Pancreas (tissue), 10 donors: ENCODE data around the gene HAAO. TPM values are rescaled to one million over a fixed set of nuclear protein-coding genes. Genes with fewer than 3 reads are reported as not detected.

ENCODE experiments used
- ATAC-seq, 4 donors: fragments of 200-7000 bp; cut with Tn5 transposase; one replicate each; pipeline versions ENCODE4 v1.8.0 to v1.9.1; 2020; ENCODE audit warnings: mild to moderate bottlenecking in 4 of 4, moderate library complexity in 4 of 4
- DNase-seq, 6 donors: peaks; one replicate each; pipeline ENCODE4 v3.0.0-alpha.2; 2020
- FAIRE-seq: peaks from 2 replicates; lab custom pipeline; 2012; peaks lifted over from hg19 to GRCh38; lab: Jason Lieb, UNC
- H3K27ac ChIP-seq, 4 donors: fragments of 200-600 bp; sonication (generic); 1 replicate in 3 of 4; 2 replicates in 1 of 4; pipeline versions ENCODE4 v1.5.0 to v1.8.0; 2020
- H3K27me3 ChIP-seq, 4 donors: fragments of 200-600 bp; one replicate each; pipeline ENCODE4 v1.8.0; 2021
- H3K36me3 ChIP-seq, 3 donors: fragments of 200-600 bp; sonication (generic) in 1 of 3; one replicate each; pipeline versions ENCODE4 v1.5.0 to v1.8.0; 2020 to 2021
- H3K4me1 ChIP-seq, 3 donors: fragments of 200-600 bp; one replicate each; pipeline ENCODE4 v1.8.0; 2021
- H3K4me3 ChIP-seq, 4 donors: fragments of 200-600 bp; sonication (generic) in 2 of 4; one replicate each; pipeline versions ENCODE4 v1.5.0 to v1.8.0; 2020 to 2021
- H3K9me3 ChIP-seq, 4 donors: fragments of 200-600 bp; one replicate each; pipeline ENCODE4 v1.8.0; 2021
- WGBS, 2 donors: extraction: QIAGEN DNeasy Blood & Tissue Kit; methylation state at CpG; one replicate each; pipeline ENCODE4 v1.1.7; 2013; 5-methylcytosine and 5-hydroxymethylcytosine counted together
- intact Hi-C, 3 donors: fragments of 100-400 bp; cut with DNase I; formaldehyde crosslinking; loops; one replicate each; pipeline versions ENCODE4 v1.11.1 to v1.14.2; 2022
- polyA plus RNA-seq, 2 donors: library from polyadenylated mRNA; stranded (reverse); fragments of 200-250 nt; gene quantifications; one replicate each; pipeline ENCODE4 v1.2.3, GENCODE V29; 2013
- total RNA-seq, 6 donors: library from RNA; stranded (reverse); fragmentation: NEBNext Ultra II Directional in 4 of 6; extraction: Animal tissue kit (Norgen Biotek cat#: 25700) in 4 of 6; gene quantifications; one replicate each; pipeline versions ENCODE4 v1.2.1 to v1.2.4, GENCODE V29; 2021 to 2023
- TF ChIP-seq, protein P1 (sequence below), 4 donors: fragments of 200-600 bp; sonication (generic) in 3 of 4; IDR thresholded peaks; one replicate each; pipeline versions ENCODE4 v1.5.0 to v1.8.0; 2021; ENCODE audit warnings: antibody characterized with exemption in 4 of 4
- donor health status: healthy with polysubstance abuse.
- donor health status: DM: no; HTN: no; CAD: no; lungs with moderate emphysema.
- donor health status: DM: no; HTN: no; CAD: no.
- donor health status: control.
- donor health status: control.
- donor health status: Bipolar disorder and iron deficiency.
- donor health status: DM: yes; HTN: yes; CAD: no.
- donor health status: DM: no; HTN: no; CAD: no.
- donor health status: DM: no; HTN: no; CAD: no.
- donor health status: DM: yes; HTN: yes; CAD: no.

HAAO gene
- total and polyA plus RNA-seq, 8 donors: 10.9 to 35.4 (median 21.5) TPM

DNA sequence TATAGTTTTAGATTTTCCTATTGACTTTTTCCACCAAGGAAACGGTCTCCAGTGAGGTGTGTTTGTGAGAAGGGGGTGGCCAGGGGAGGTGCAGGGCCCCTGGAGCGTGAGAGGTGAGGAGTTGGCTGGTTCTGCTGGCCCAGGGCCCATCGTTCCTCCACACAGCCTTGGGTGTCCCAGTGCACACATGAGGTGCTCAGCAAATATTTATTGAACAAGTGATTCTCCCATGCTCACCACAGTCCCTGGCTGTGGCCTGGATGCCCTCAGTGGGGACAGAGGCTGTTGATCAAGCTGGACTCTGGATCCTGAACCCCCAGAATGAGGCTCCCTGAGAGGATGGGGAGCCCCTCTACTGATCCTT is 5.0 kb downstream of the HAAO start:
- no peak for DNase-seq
- intact Hi-C loops: no loop called here
- H3K36me3 ChIP-seq: no peaks in the 10 kb centered on the region
- no peaks in the 10 kb centered on the region for H3K27me3 ChIP-seq
- TF ChIP-seq, protein P1, sequence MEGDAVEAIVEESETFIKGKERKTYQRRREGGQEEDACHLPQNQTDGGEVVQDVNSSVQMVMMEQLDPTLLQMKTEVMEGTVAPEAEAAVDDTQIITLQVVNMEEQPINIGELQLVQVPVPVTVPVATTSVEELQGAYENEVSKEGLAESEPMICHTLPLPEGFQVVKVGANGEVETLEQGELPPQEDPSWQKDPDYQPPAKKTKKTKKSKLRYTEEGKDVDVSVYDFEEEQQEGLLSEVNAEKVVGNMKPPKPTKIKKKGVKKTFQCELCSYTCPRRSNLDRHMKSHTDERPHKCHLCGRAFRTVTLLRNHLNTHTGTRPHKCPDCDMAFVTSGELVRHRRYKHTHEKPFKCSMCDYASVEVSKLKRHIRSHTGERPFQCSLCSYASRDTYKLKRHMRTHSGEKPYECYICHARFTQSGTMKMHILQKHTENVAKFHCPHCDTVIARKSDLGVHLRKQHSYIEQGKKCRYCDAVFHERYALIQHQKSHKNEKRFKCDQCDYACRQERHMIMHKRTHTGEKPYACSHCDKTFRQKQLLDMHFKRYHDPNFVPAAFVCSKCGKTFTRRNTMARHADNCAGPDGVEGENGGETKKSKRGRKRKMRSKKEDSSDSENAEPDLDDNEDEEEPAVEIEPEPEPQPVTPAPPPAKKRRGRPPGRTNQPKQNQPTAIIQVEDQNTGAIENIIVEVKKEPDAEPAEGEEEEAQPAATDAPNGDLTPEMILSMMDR (IDR thresholded peaks at IDR 0.05): no peak
- no peak overlapping the region for H3K4me3 ChIP-seq
- ATAC-seq: no peak
- H3K27ac ChIP-seq: no peak overlapping the region
- no peaks in the 10 kb centered on the region for H3K9me3 ChIP-seq
- WGBS, 2 donors: 46 to 58% methylated on average over 3 of the region's 3 CpGs
- FAIRE-seq: no peak
- H3K4me1 ChIP-seq: peaks cover 0 to 2% (median 0%) of the 10 kb centered on the region in 3 donors

DNA sequence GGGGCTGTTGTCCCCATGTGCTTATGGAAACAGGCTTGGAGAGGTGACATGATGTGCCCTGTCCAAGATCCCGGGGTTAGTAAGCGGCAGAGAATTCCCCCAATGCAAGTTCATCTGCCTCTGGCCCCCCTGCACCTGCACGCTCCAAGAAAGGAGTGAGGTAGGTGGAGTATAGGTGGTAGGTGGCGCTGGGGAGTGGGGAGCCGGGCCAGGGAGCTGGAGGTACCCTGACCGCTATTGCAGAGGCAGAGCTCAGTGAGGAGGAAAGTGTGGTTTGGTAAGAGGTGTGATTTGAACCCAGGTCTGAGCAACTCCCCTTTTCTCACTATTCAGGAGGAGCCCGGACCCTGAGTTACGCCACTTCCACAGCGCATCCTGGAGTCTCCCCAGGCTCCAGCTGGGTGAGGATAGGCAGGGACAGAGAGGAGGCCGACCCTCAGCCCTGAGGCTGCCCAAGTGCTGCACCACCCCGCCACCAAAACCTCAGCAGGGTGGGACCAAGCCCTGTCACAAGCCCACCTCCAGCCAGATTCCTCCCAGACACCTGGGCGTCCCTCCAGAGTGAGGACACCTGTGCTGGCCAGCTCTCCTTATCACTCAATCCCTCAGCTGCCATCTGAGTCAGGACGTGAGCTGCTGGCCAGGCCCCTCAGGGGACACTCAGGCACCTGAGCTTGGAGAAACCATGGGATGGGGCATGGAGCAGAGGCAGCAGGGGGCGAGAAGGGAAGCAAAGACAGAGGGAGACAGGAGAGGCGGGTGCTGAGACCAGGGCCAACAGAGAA is 5.6 kb downstream of the HAAO start:
- 84 to 90% methylated on average over 15 of the region's 15 CpGs for WGBS, 2 donors
- H3K36me3 ChIP-seq: no peaks in the 10 kb centered on the region
- FAIRE-seq (no peak), DNase-seq (no peak), ATAC-seq (no peak)
- no peak overlapping the region for H3K27ac ChIP-seq
- no peak overlapping the region for H3K4me3 ChIP-seq
- TF ChIP-seq, protein P1 (IDR thresholded peaks at IDR 0.05): no peak
- H3K9me3 ChIP-seq: no peaks in the 10 kb centered on the region
- intact Hi-C loops: no loop called here
- no peaks in the 10 kb centered on the region for H3K4me1 ChIP-seq
- no peaks in the 10 kb centered on the region for H3K27me3 ChIP-seq

DNA sequence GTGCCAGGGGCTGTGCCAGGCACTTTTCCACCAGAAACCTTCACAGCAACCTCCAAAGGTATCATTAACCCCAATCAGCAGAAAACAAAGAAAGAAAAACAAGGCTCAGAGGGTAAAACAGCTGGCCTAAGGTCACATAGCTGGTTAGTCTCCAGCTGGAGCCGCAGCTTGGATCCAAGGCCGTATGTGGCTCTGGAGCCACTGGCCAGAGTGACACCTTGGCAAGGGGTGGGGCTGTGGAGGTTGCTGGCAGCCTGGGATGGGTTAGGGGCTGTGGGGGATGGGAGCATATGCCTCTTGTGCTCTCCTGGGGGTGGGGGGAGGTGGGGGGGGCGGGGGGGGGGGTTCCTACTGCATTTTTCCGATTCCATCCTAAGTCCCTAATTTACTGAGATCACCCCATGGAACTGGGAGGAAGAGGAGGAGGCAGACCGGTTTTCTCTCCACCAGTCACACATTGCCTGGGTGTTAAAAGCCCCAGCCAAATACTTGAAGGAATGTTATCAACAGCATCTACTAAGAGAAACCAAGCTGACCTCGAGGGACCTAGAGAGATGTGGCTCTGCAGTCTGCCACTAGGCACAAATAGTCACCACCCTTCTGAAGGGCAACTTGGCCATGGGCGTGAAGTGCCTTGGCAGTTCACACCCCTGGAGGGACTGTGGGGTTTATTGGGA is 8.0 kb downstream of the HAAO start:
- peak in 3 of 6 donors; percentile 50 to 58 (median 54) for DNase-seq

DNA sequence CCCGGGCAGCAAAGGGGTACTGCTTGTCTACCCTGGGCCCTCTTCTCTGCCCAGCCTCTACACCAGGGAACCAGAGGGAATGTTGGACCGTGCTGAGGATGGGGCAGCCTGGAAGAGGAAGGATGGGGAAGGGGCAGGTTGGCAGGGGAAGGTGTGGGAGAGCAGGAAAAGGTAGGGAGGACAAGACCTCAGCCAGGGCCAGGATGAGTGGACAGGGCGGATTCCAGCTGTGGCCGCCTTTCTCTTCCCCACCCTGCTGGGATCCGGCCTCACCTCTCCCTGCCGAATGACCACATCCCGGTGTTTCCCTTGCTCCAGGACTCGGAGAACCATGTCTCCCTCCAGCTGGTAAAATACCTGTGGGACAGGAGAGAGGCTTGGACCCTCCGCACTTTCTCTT is 8.9 kb downstream of the HAAO start:
- FAIRE-seq: no peak
- TF ChIP-seq, protein P1 (IDR thresholded peaks at IDR 0.05): no peak
- no peaks in the 10 kb centered on the region for H3K36me3 ChIP-seq
- H3K9me3 ChIP-seq: no peaks in the 10 kb centered on the region
- H3K4me1 ChIP-seq: no peaks in the 10 kb centered on the region
- no peak overlapping the region for H3K4me3 ChIP-seq
- ATAC-seq: no peak
- no peak for DNase-seq
- WGBS, 2 donors: 89 to 97% methylated on average over 9 of the region's 9 CpGs
- intact Hi-C loops: no loop called here
- no peaks in the 10 kb centered on the region for H3K27me3 ChIP-seq
- H3K27ac ChIP-seq: no peak overlapping the region

More for the DNA sequence above, 8.0 kb downstream of the HAAO start:
- ATAC-seq (peak in 3 of 4 donors; percentile 61 to 76 (median 70)), FAIRE-seq (no peak)
- no peaks in the 10 kb centered on the region for H3K4me1 ChIP-seq
- H3K27ac ChIP-seq: no peak overlapping the region
- intact Hi-C loops: no loop called here
- H3K9me3 ChIP-seq: no peaks in the 10 kb centered on the region
- TF ChIP-seq, protein P1 (IDR thresholded peaks at IDR 0.05): no peak
- H3K27me3 ChIP-seq: no peaks in the 10 kb centered on the region
- H3K4me3 ChIP-seq: no peak overlapping the region
- H3K36me3 ChIP-seq: no peaks in the 10 kb centered on the region
- 53 to 61% methylated on average over 6 of the region's 7 CpGs for WGBS, 2 donors

DNA sequence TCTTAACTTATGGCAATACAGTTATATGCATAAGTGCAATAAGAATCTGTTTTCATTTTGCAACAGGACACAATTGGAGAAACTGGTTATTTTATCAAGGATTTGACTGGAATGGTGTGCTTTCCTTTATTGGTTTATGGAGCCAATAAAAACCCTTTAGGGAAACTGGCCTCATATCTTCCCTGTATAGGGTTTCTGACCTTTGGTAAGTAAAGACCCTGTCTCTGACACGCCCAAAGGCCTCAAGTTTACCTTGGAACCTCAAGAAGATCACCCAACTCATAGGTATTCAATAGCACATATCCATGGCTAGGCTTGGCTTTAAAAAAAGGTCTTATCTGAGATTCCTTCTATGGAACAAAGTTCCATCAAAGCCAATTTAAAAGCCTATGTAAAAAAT is 11.2 kb downstream of the HAAO start:
- FAIRE-seq (no peak), DNase-seq (no peak), ATAC-seq (no peak)
- no peaks in the 10 kb centered on the region for H3K27me3 ChIP-seq
- WGBS, 2 donors: 94 to 96% methylated on average over 1 of the region's 1 CpG
- no peak overlapping the region for H3K4me3 ChIP-seq
- no peaks in the 10 kb centered on the region for H3K4me1 ChIP-seq
- TF ChIP-seq, protein P1 (IDR thresholded peaks at IDR 0.05): no peak
- intact Hi-C loops: no loop called here
- H3K36me3 ChIP-seq: no peaks in the 10 kb centered on the region
- H3K9me3 ChIP-seq: no peaks in the 10 kb centered on the region
- H3K27ac ChIP-seq: no peak overlapping the region
